NCI-H187 (cell line): ENCODE data around the gene CCL4L2.
"Not testable (repeated sequence)": the region's sequence is repeated elsewhere in the genome, so short reads cannot be mapped to it uniquely, and the experiment has no call there.

ENCODE experiments used
- DNase-seq, 2 experiments: peaks; one replicate each; lab custom pipeline; 2025; lab: John Stamatoyannopoulos, UW

The CCL4L2 gene

DNA sequence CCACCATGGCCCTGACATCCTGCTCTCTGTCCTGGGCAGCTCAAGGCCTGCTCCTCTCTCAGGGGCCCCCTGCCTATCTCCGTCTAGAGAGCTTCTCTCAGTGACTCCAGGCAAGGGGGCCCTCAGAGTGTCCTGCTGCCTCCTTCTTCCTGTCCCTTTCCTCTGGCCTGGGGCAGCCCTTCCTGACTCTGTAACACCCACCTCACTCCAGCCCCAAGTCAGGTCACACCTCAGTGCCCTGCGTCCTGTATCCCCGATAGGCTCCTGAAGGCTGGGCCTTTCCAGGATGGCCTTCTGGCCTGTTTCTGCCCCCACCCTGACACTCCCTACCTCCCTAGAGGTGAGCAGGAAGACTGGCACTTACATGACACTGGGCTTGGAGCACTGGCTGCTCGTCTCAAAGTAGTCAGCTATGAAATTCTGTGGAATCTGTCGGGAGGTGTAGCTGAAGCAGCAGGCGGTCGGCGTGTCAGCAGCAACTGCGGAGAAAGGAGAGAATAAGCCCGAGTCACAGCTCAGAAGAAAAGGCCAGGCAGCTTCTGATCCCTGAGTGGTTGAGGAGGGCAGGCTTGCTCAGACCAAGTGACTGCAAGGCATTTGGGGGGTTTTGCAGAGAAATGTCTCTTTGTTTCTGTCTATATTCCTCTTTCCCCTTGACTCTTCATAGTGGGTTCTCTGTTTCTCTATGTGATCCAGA, 15.3 kb upstream of the CCL4L2 start:
- DNase-seq, result no peak

DNA sequence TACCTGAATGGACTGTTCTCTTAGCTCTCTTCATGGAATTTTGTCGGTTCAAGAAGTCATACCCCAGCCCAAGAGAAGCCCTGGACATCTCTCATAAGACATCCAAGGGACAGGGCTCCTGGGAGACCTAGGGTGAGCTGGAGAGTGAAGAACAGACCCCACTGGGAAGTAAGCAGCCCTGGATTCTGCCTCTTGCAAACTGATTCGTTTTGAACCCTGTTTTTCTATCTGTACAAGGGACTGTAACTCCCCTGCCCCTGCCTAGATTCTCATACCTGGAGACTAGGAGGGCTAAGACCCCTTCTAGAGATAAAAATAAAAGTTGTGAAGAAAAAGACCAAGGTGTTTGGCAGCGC, 14.8 kb upstream of the CCL4L2 start:
- DNase-seq, result no peak

DNA sequence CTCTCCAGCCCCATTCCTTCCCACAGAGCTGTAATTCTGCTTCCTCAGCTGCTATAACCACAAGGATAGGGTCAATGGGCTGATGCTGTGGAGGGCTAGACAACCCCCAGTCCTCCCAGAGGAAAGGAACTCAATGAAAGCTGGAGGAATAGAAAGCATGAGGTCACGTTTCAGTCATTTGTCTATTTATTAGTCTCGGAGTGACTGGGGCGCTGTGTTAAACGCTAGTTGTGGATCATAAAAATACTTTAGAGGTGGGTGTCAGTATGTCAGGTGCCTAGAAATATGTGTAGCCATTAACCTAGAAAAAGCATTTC, 13.5 kb upstream of the CCL4L2 start:
- no peak for DNase-seq

DNA sequence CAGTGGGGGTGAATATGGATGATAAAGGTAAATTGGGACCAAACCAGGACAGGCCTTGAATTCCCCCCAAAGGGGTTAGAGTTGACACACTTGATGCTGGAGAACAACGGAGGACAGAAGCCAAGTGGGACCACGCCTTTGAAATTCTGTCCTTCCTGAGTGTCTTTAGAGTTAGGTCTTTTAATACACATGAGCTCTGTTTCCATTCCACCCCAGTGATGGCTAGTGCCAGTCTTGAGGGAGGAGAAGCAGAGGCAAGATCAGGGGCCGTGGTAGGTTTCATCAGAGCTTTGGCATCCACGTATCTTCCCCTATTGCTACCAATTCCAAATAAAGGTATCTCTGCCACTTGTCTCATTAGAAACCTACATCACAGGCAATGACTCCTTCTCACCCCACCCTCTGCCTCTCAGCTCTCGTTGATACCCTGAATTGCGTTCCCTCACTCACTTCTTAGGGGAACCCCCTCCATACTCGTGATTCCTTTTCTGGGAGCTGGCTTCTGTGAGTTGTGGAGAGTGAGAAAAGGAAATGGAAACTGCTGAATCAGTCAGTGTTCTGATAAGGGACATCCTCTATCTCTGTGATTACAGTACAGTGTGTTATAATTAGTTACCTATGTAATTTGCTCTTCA, 11.9 kb upstream of the CCL4L2 start:
- DNase-seq, result no peak

GRCh38 chr17:36201102-36201501, 9.8 kb upstream of the CCL4L2 start:
- not testable (repeated sequence) for DNase-seq

- not testable (repeated sequence) for DNase-seq
These were observed 9.4 kb upstream of the CCL4L2 start for GRCh38 chr17:36201506-36201905.

DNA sequence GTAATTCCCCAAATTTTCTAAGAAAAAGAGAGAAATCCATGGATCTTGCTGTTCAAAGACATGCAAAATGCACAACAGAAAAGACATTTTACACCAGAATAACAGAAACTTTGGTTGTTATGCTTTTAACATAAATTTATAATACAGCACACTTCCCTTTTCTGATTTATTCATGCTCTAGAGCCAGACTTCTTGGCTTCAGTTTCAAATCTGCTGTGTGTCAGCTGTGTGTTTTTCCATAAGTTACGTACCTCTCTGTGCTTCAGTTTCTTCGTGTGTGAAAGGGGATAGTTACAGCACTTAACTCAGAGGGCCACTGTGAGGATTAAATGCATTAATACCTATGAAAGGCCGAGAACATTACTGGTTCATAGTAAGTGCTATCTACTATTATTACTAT, 7.5 kb upstream of the CCL4L2 start:
- DNase-seq, result no peak

- DNase-seq, result no peak
These were observed 6.0 kb upstream of the CCL4L2 start for GRCh38 chr17:36204724-36205500.

DNA sequence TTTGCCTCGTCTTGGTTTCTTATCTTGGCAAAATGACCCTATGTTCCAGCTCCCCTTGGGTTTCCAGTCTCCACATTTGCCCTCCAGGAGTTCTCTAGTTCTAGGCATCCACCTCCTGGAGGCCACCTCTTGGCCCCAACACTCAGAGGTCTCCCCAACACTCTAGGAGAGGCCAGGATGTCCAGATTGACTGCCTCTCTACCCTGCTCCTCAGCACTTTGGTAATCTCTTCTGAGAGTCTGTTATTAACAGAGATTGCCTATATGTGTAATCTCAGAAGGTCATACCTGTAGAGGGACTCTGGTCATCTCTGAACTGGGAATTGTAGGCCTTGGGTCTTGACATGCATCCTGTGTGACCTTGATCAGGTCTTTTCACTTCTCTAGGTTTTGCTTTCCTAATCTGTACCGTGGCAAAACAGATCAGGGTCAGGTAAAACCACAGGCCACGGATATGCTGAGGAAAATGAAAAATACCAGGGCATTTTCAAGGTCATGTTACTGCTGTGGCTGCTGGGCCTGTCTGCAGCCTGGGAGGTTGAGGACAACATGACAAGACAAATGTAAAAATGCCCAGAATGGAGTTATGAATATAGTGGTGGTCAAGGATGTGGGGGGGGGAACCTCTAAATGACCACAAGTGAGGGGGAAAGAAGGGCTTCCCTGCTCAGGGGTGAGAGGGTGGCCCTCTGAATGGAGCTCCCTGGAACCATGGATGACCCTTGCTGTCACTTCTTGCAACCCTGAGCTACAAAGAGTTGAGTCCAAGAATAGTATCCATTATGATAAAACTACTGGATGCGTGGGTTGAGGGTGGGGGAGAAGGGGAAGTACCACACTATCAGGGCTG, 5.0 kb upstream of the CCL4L2 start:
- no peak for DNase-seq

- DNase-seq, result not testable (repeated sequence)
These were observed 4.4 kb upstream of the CCL4L2 start for GRCh38 chr17:36206486-36206821.

- not testable (repeated sequence) for DNase-seq
These were observed 3.5 kb upstream of the CCL4L2 start for GRCh38 chr17:36207383-36207782.

DNA sequence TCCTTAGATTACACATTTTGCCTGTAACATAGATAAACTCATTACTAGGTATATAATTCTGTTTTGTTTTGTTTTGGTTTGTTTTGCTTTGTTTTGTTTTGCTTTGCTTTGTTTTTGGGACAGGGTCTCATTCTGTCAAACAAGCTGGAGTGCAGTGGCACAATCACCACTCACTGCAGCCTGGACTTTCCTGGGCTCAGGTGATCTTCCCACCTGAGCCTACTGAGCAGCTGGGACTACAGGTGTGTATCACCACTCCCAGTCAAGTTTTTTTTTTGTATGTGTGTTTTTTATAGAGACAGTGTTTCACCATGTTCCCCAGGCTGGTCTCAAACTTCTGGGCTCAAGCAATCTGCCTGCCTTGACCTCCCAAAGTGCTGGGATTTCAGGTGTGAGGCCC, 1.3 kb upstream of the CCL4L2 start:
- no peak for DNase-seq

- not testable (repeated sequence) for DNase-seq
These were observed 815 bp downstream of the CCL4L2 start for GRCh38 chr17:36211484-36212271.

DNA sequence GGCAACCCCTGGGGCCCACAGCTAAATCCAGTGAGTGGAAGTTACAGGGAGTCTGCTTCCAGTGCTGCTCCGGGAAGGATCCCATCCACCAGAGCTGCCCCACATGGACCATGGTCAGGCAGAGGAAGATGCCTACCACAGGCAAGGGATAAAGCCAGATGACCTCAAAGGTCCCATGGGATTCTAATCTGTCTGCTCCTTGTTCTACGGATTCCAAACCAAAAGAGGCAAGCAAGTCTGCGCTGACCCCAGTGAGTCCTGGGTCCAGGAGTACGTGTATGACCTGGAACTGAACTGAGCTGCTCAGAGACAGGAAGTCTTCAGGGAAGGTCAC, 1.4 kb downstream of the CCL4L2 start:
- DNase-seq, result no peak

DNA sequence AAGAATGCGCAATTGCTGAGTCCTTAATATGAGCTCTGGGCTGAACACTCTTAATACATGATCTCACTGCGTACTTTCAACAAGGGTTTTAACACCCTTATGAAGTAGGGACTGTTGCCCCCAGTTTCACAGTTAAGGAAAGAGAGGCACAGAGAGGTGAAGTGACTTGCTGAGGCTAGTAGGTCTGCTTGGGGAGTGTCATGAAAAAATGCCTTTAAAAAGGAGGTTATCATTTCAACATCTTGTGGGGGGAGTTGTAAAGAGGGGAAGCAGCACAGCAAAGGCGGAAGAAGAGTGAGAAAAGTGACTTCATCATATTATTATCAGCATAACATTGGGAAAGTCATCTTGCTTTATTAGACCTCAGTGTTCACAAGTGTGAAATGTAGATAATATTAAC, 2.1 kb downstream of the CCL4L2 start:
- DNase-seq, result no peak

DNA sequence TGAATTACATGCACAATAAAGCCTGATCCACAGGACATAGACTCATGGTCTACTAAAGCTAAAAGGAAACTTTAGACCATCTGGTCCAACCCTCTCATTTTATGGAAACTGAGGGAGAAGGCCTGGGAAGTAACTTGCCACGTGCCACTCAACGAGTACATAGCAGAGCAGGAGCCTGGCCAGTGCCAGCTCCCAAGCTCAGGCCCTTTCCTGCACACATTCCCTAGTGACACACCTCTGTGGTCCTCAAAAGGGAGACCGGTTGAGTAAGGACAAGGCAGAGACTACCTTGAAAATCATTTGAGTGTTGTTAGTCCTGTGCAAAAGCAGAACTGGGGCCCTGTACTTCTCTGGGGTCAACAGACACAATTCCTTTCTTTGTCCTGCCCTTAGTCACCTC, 2.8 kb downstream of the CCL4L2 start:
- DNase-seq, result no peak

GRCh38 chr17:36214918-36215317, 4.1 kb downstream of the CCL4L2 start:
- DNase-seq, result no peak

DNA sequence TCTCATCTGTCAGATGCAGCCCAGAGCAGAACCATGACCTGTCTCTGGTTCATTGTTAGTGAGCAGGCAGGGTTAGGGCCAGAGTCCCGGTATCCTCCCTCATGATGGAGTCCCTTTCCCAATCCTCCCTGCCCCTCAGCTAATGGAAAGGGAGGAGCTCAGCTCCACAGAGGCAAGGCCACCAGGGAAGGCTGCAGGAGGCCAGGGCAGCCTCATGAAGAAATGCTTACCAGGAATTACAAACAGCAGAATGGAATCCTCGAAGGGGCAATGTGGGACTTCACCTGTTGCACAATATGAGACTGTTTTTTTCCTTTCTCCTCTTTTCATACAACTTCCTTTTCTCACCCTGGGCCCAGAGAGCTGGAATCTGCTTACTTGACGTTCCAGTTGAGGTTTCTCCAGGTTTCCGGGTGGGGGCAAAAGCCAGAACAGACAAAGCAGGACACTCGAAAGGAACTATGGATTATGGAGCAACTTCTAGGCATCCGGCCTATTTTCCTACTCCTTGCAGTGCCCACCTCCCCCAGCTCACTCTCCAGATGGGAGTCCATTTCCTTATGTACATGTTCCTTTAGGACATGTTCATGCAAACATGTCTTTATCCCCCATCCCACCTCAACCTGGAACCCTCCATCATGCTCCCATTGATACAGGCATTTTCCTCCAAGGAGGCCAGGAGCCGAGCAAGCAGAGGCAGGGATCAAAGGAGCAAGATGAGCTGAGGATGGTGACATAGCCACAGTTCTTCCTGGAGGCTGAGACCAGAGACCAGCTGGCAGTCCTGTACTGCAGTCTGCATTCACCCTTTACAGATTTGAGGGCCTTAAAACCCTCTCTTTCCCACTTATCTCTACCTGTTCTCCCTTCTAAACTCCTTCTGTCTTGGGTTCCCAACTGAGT, 4.8 kb downstream of the CCL4L2 start:
- DNase-seq, result not testable (repeated sequence)

DNA sequence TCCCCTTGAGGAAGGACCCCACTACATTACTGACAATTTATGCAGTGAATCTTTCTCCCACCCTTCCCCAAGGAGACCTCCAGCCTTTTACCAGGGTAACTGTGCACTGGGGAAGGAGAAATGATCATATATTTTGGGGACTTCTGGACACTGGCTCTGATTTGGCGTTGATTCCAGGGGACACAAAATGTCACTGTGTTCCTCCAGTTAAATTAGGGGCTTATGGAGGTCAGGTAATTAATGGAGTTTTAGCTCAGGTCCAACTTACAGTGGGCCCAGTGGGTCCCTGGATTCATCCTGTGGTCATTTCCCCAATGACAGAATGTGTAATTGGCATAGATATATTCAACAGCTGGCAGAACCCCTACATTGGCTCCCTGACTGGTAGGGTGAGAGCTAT, 8.7 kb downstream of the CCL4L2 start:
- not testable (repeated sequence) for DNase-seq

- DNase-seq, result not testable (repeated sequence)
These were observed 10.1 kb downstream of the CCL4L2 start for GRCh38 chr17:36220737-36221580.
